Peyer's patch (tissue), 4 donors: ENCODE measurements around the gene SYTL1. TPM values are rescaled to one million over a fixed set of nuclear protein-coding genes. Genes with fewer than 3 reads are reported as not detected.
"Not testable (repeated sequence)": the region's sequence is repeated elsewhere in the genome, so short reads cannot be mapped to it uniquely, and the experiment has no call there.

ENCODE experiments used
- DNase-seq, 3 donors: peaks; one replicate each; pipeline ENCODE4 v3.0.0-alpha.2; 2017 to 2019
- H3K27ac ChIP-seq, 4 donors: fragments of 200-600 bp; sonication (generic); one replicate each; pipeline ENCODE4 v1.5.1; 2016 to 2019
- H3K27me3 ChIP-seq, 2 donors: fragments of 200-600 bp; sonication (generic); one replicate each; pipeline ENCODE4 v1.5.1; 2019
- H3K36me3 ChIP-seq, 3 donors: fragments of 200-600 bp; sonication (generic); one replicate each; pipeline ENCODE4 v1.5.1; 2016 to 2019
- H3K4me1 ChIP-seq, 4 donors: fragments of 200-600 bp; sonication (generic); one replicate each; pipeline ENCODE4 v1.5.1; 2016 to 2019
- H3K4me3 ChIP-seq, 4 donors: fragments of 200-600 bp; sonication (generic); 1 replicate in 3 of 4; 2 replicates in 1 of 4; pipeline ENCODE4 v1.5.1; 2016 to 2019; ENCODE audit warnings: mild to moderate bottlenecking in 1 of 4
- H3K9me3 ChIP-seq, 4 donors: fragments of 200-600 bp; sonication (generic); one replicate each; pipeline ENCODE4 v1.5.1; 2016 to 2019; ENCODE audit warnings: mild to moderate bottlenecking in 1 of 4
- POLR2A ChIP-seq, 2 donors: fragments of 450-650 bp; IDR thresholded peaks; one replicate each; pipeline ENCODE4 v1.5.1; 2017; ENCODE audit warnings: antibody characterized with exemption in 2 of 2, mild to moderate bottlenecking in 2 of 2, moderate library complexity in 2 of 2
- total RNA-seq, 4 donors: library from RNA; depleted of rRNA; stranded (reverse); fragments of >200 nt; gene quantifications; one replicate each; pipeline ENCODE4 v1.1.0, GENCODE V29; 2016
- TF ChIP-seq, protein P1 (sequence below), 6 experiments: fragments of 450-650 bp in 4 of 6; fragments of 200-600 bp in 2 of 6; sonication (generic) in 1 of 6; IDR thresholded peaks; one replicate each; pipeline ENCODE4 v1.5.1; 2017 to 2019; ENCODE audit warnings: antibody characterized with exemption in 6 of 6, mild to moderate bottlenecking in 3 of 6, moderate library complexity in 1 of 6

The SYTL1 gene
- total RNA-seq, 4 donors from 2014 or later: 9.0 to 37.1 (median 9.5) TPM

DNA sequence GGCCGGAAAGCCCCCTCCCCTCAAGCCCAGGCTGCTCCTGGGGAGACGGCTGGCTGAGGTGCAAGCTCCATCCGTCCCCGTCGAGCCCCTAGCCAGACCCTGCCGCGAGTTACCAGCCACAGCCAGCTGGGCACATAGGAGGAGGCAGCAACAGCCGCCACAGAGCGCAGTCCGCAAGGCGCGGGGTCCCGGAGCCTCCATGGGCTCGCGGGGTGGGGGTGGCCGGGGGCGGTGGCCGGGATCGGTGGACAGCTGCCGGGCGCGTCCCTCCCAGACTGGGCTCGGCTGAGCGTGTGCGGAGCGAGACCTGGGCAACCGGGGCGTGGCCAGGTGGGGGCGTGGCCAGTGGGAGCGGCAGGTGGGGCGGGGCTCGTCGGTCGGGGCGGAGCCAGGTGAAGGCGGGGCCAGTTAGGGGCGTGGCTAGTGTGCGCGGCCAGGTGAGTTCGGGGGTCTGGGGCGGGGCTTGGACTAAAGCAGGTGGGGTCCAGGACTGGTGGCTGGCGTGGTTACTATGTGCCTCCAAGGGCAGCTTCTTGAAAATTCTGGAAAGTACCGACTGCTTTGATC lies 41.3 kb downstream of the SYTL1 start, which contains the start of gene CD164L2:
TSS of gene CD164L2 (minus strand) at position 295 of the 567 bp plus-strand sequence. CDS start at position 201, 94 bp downstream.
- Histone ChIP-seq H3K4me3 (peak within 1 kb of the TSS in 2 of 4 donors; percentile 33 to 34), H3K27ac (no peak within 1 kb of the TSS), H3K9me3 (no peaks in the 10 kb centered on the region), H3K27me3 (no peaks in the 10 kb centered on the region), H3K36me3 (no peaks in the 10 kb centered on the region), H3K4me1 (peaks cover 0 to 7% (median 0%) of the 10 kb centered on the region in 4 donors)
- TF ChIP-seq POLR2A (IDR thresholded peaks at IDR 0.05): no peak
- TF ChIP-seq, protein P1, sequence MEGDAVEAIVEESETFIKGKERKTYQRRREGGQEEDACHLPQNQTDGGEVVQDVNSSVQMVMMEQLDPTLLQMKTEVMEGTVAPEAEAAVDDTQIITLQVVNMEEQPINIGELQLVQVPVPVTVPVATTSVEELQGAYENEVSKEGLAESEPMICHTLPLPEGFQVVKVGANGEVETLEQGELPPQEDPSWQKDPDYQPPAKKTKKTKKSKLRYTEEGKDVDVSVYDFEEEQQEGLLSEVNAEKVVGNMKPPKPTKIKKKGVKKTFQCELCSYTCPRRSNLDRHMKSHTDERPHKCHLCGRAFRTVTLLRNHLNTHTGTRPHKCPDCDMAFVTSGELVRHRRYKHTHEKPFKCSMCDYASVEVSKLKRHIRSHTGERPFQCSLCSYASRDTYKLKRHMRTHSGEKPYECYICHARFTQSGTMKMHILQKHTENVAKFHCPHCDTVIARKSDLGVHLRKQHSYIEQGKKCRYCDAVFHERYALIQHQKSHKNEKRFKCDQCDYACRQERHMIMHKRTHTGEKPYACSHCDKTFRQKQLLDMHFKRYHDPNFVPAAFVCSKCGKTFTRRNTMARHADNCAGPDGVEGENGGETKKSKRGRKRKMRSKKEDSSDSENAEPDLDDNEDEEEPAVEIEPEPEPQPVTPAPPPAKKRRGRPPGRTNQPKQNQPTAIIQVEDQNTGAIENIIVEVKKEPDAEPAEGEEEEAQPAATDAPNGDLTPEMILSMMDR (IDR thresholded peaks at IDR 0.05): no peak
- peak in 2 of 3 donors; percentile 79 to 87 for DNase-seq

DNA sequence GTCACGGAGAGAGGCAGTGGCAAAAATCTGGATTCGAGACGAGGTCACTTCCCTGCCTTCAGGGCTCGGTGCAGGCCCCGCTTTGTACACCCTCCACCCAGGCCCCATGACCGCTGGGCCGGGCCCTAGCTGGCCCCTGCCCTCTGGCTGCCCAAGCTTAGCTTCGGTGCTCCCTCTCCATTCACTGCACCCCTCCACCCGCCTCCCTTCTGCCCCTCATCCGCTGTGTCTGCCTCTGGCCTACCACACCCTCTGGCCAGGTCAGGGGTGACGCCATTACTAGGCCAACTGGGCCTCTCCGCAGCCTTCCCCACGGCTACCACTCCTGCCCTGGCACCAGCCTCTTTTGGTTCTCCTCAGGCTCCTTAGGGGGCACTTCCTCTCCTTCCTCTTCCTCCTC lies 41.8 kb downstream of the SYTL1 start:
- TF ChIP-seq, protein P1 (IDR thresholded peaks at IDR 0.05): no peak
- TF ChIP-seq POLR2A (IDR thresholded peaks at IDR 0.05): no peak
- no peaks in the 10 kb centered on the region for H3K27me3 ChIP-seq
- no peak overlapping the region for H3K4me3 ChIP-seq
- no peak for DNase-seq
- H3K36me3 ChIP-seq: no peaks in the 10 kb centered on the region
- H3K4me1 ChIP-seq: peaks cover 0 to 7% (median 0%) of the 10 kb centered on the region in 4 donors
- no peak overlapping the region for H3K27ac ChIP-seq
- H3K9me3 ChIP-seq: no peaks in the 10 kb centered on the region

DNA sequence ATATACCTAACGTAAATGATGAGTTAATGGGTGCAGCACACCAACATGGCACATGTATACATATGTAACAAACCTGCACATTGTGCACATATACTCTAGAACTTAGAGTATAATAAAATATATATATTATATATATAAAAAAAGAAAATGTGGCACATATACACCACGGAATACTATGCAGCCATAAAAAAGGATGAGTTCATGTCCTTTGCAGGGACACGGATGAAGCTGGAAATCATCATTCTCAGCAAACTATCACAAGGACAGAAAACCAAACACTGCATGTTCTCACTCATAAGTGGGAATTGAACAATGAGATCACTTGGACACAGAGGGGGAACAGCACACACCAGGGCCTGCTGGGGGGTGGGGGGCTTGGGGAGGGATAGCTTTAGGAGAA lies 43.0 kb downstream of the SYTL1 start:
- not testable (repeated sequence) for H3K9me3 ChIP-seq, H3K4me3 ChIP-seq, DNase-seq, H3K36me3 ChIP-seq, H3K27me3 ChIP-seq, H3K27ac ChIP-seq, H3K4me1 ChIP-seq

DNA sequence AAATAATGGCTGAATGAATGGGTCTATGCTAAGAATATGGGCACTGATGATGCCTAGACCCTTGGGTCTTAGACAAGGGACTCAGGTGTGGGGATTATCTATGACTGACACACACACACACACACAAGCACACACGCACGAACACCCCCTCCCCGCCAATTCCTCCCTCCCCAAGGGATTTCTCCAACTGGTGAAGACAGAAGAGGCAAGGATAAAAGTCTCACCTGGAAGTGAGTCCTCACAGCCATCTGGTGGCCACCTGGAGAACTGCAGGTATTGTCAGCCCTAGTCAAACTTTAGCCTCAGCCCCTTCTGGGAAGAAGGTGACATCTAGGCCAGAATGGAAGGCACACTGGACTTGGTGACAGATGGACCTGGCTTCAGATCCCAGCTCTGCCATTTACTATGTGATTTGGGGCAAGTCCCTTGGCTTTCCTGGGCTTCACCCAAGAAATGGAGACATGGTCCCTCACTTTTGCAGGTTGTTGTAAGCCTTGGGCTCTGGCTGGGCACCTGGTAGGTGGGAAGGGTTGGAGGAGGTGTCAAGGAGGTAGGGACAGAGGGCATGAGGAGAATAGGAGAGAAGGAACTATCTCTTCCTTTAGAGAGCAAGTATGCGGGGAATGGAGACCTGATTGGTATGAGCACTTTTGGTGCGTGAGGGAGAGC lies 46.6 kb downstream of the SYTL1 start:
- H3K4me3 ChIP-seq: no peak overlapping the region
- no peak for TF ChIP-seq POLR2A (IDR thresholded peaks at IDR 0.05)
- TF ChIP-seq, protein P1 (IDR thresholded peaks at IDR 0.05): peak; percentile 81 to 93 (median 90)
- no peaks in the 10 kb centered on the region for H3K9me3 ChIP-seq
- H3K27me3 ChIP-seq: no peaks in the 10 kb centered on the region
- H3K36me3 ChIP-seq: no peaks in the 10 kb centered on the region
- peaks cover 7 to 20% (median 13%) of the 10 kb centered on the region in 4 donors for H3K4me1 ChIP-seq
- DNase-seq: peak; percentile 80 to 92 (median 81)
- no peak overlapping the region for H3K27ac ChIP-seq

DNA sequence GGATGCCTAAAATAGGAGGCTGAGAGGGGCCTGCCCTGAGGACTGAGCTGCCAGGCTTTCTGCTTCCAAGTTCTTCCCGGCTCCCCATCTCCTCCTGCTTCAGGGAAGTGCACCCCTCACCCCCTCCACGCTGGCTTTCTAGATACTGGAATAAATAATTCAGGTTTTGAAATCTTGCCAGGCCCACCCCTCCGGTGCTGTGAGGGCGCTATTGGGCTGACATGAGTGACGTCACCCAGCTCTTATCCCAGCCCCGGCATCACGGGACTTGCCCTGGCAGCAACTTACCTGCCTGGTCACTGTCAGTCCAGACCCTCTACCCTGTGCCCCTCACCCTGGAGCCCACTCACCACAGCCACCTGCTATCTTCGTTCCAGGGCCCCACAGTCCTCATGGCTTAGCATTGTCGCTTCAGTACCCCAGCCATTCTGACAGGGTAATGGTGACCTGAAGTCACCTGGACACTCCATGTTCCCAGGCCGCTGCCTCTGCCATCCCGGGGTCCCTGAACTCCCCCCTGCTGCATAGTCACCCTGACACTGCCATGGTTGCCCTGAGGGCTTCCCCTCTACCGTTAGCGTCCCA lies 49.8 kb downstream of the SYTL1 start:
- Histone ChIP-seq H3K27me3 (no peaks in the 10 kb centered on the region), H3K9me3 (no peaks in the 10 kb centered on the region), H3K4me3 (peak overlapping the region in 3 of 4 donors; percentile 54 to 59 (median 57)), H3K36me3 (no peaks in the 10 kb centered on the region), H3K27ac (peak overlapping the region in 1 of 4 donors; percentile 5), H3K4me1 (peaks cover 7 to 20% (median 13%) of the 10 kb centered on the region in 4 donors)
- TF ChIP-seq, protein P1 (IDR thresholded peaks at IDR 0.05): no peak
- no peak for TF ChIP-seq POLR2A (IDR thresholded peaks at IDR 0.05)
- DNase-seq: peak in 2 of 3 donors; percentile 34 to 68
